GM06990 (cell line): ENCODE results near the gene NUB1.

Experiments used
- DNase-seq: peaks from one replicate; pipeline ENCODE4 v3.0.0-alpha.2; 2011; ENCODE audit not compliant: insufficient read length; ENCODE audit errors: extremely low read depth
- H3K27me3 ChIP-seq: replicated peaks from 2 replicates; pipeline ENCODE4 v1.6.0; 2011; ENCODE audit warnings: low read length; ENCODE audit not compliant: control insufficient read depth, insufficient read depth
- H3K36me3 ChIP-seq: 2 replicates; pipeline ENCODE4 v1.5.1; 2011; ENCODE audit warnings: low read length; ENCODE audit not compliant: control insufficient read depth, insufficient read depth
- H3K4me3 ChIP-seq: replicated peaks from 2 replicates; pipeline ENCODE4 v1.5.1; 2011; ENCODE audit warnings: low read depth, mild to moderate bottlenecking, control low read depth, low read length
- CTCF ChIP-seq: IDR thresholded peaks from 2 replicates; pipeline ENCODE4 v1.5.1; 2011; ENCODE audit warnings: low read length, control low read depth, mild to moderate bottlenecking, inconsistent platforms; ENCODE audit not compliant: insufficient read depth, poor library complexity, severe bottlenecking

Gene NUB1

GRCh38 chr7:151423936-151424335, 82.3 kb downstream of the NUB1 start:
- no peaks in the 10 kb centered on the region for H3K36me3 ChIP-seq
- no peak overlapping the region for H3K4me3 ChIP-seq
- TF ChIP-seq CTCF = no peak
- no peak for DNase-seq
- H3K27me3 ChIP-seq = no peaks in the 10 kb centered on the region; the same call in 1 of the 2 replicates

- Histone ChIP-seq H3K4me3 (no peak overlapping the region), H3K27me3 (no peaks in the 10 kb centered on the region; the same call in 1 of the 2 replicates), H3K36me3 (no peaks in the 10 kb centered on the region)
- TF ChIP-seq CTCF = no peak
- no peak for DNase-seq
These were observed 83.2 kb downstream of the NUB1 start for GRCh38 chr7:151424799-151425198.

- H3K36me3 ChIP-seq = no peaks in the 10 kb centered on the region
- no peak overlapping the region for H3K4me3 ChIP-seq
- no peaks in the 10 kb centered on the region; the same call in 1 of the 2 replicates for H3K27me3 ChIP-seq
- no peak for TF ChIP-seq CTCF
- no peak for DNase-seq
These were observed 84.2 kb downstream of the NUB1 start for GRCh38 chr7:151425670-151426440.

- no peak for TF ChIP-seq CTCF
- DNase-seq = no peak
- H3K36me3 ChIP-seq = no peaks in the 10 kb centered on the region
- no peaks in the 10 kb centered on the region; the same call in 1 of the 2 replicates for H3K27me3 ChIP-seq
- no peak overlapping the region for H3K4me3 ChIP-seq
These were observed 84.9 kb downstream of the NUB1 start for GRCh38 chr7:151426441-151426903.

GRCh38 chr7:151426904-151427704, 85.5 kb downstream of the NUB1 start:
- TF ChIP-seq CTCF = no peak
- no peak overlapping the region for H3K4me3 ChIP-seq
- no peaks in the 10 kb centered on the region; the same call in 1 of the 2 replicates for H3K27me3 ChIP-seq
- no peak for DNase-seq
- H3K36me3 ChIP-seq = no peaks in the 10 kb centered on the region
